Frontal cortex (tissue), 4 donors: ENCODE measurements around the gene METAP1D. TPM values are rescaled to one million over a fixed set of nuclear protein-coding genes. Genes with fewer than 3 reads are reported as not detected.
"Not testable (repeated sequence)": the region's sequence is repeated elsewhere in the genome, so short reads cannot be mapped to it uniquely, and the experiment has no call there.

Experiments
- DNase-seq, 2 donors: peaks; one replicate each; pipeline ENCODE4 v3.0.0; 2012; ENCODE audit warnings: low spot score in 2 of 2
- FAIRE-seq: peaks from 2 replicates; lab custom pipeline; 2012; peaks lifted over from hg19 to GRCh38; lab: Jason Lieb, UNC
- total RNA-seq: library from RNA; depleted of rRNA; stranded (reverse); fragments of >200 nt; gene quantifications from one replicate; pipeline ENCODE4 v1.2.3, GENCODE V29; 2014
- donor health status: control.
- donor health status: control.
- donor health status: control.

Gene METAP1D
- total RNA-seq, 1 donor from 2014 or later: 6.1 TPM

DNA sequence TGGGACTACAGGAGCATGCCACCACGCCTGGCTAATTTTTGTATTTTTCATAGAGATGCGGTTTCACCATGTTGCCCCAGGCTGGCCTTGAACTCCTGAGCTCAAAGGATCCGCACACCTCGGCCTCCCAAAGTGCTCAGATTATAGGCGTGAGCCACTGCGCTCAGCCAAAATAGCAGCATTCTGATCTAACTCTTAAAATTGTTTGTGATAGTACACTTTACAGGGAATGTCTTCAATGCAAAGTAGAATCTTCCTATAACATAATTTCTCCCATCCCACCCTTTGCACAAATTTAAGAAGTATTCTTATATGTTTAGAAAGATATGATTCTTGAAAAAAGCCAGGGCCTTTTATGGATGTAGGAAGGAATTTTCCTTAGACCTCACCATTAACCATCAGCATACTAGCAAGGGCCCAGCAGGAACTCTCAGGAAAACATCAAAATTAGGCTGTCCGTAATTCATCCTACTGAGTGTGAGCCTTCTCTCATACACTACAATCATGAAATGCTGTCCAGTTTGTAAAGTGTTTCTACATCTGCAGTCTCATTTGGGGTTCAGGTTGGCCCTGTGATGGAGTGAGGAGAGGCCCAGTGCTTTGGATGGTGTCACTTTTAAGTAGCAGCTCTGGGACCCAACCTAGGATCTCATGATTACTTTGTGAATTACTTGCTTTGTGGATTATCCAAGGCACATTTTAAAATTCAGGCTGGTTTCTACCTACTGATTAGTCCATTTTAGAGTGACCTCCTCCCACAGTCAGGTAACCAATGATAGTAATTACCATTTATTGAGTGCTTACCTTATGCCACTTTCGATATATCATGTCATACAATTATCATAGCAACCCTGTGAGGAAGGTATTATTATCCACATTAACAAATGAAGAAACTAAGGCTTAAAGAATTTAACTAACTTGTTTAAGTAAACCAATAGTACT is 48.1 kb downstream of the METAP1D start:
- no peak for DNase-seq
- no peak for FAIRE-seq

DNA sequence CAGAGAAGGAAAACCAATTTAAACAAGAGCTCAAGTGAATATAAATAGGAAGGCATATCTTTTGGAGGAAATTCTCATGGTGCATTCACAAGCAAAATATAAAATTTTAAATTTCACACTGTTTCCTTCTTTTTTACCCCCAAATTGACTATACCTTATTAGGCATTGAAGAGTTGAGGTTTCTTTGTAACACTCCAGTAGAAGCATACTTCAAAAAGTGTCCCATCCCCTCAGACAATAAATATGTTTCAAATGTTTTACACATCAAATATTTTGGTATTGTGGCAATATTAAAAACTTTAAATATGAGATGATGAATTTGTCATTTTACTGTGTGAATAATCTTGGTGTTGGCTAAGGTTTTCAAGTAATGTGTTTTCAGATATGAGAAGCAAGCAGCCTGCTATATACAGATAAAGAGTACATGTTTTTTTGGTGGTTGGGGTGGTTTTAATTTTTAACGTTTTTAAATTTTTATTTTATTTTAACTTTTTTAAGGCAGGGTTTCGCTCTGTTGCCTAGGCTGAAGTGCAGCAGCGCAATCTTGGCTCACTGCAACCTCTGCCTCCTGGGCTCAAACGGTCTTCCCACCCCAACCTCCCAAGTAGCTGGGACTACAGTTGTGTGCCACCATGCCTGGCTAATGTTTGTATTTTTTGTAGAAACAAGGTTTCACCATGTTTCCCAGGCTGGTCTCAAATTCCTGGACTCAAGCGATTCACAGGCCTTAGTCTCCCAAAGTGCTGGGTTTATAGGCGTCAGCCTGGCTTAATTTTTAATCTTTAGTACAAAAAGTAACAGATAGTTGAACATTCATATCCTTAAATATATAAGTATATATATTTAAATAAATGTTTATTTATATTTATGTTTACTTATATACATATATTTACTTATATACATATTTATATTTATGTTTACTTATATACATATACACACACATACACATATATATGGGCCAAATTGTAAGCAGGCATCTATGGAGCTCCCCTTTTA is 49.1 kb downstream of the METAP1D start:
- DNase-seq (no peak), FAIRE-seq (peak; percentile 39)

GRCh38 chr2:172049567-172050120 is 49.9 kb downstream of the METAP1D start:
- DNase-seq (no peak), FAIRE-seq (no peak)

DNA sequence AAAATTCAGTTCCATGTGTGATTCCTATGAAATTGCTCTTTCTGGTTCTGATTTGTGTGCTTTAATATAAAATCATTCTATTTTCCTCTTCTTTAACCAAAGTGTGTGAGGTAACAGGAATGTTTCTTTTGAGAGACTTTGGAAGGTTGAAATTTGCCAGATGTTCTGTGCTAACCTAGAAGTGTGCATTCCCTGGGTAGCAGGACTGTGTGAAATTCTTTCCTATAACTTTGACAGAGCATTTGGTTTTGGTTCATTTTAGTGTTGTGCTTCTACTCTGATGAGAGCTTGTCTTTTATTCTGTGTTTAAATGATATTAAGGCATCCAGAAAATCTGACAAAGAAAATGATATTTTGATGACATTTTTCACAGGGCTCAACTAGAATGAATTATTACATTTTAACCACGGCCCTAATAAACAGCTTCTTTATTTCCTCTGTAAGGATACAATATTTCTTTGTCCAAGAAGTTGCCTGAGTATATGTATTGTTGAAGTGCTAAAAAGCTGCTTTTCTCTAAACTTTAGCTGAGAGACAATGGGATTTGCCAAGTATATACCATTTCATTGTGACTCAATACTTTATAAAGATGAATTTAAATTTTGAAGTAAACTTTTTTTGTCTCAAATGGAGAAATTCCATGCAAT is 50.8 kb downstream of the METAP1D start:
- DNase-seq (no peak), FAIRE-seq (no peak)

DNA sequence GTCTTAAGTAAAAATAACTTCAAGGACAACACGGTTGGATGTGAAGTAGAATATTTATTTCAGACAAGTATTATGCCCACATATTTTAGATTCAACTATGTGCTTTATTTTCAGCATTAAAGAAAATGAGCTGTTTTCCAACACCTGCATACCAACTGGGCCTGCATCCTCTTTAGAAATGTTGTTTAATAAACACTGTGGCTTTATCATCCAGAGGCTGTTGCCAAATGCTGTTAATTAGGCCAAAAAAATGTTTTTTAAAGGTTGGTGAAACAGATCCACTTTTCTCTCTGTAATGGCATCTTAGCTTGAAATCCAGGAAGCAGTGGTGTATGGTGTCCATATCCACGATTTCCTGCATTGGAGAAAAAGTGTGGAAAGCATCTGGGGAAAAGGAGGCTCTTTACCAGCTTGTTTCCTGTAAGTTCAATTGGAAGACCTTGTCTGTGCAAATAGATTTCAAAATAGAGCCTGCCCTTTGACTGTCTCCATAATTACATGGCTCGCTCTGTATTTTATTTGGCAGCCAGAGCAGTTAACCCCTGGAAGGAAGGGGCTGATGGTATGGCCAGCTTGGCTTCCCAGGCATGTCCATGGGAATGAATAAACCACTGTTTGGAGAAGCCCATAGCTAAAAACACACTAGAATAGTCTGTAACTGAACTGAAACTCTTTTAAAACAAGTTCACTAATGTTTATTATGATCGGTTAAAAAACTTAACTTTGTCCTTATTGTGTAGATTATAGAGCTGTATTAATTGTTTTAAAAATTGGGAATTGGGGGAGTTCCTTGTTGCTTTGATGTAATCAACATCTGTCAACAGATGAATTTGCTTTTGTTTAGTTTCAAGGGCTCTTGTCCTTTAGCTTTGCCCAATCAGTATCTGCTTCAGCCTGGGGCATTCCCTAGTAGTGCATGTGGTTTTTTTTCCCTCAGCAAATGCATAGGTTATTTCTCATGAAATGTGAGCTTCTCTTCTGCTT is 52.5 kb downstream of the METAP1D start:
- FAIRE-seq: no peak
- DNase-seq: no peak

GRCh38 chr2:172053486-172053885 is 53.7 kb downstream of the METAP1D start:
- FAIRE-seq: no peak
- DNase-seq: no peak

- no peak for FAIRE-seq
- DNase-seq: no peak
Observed at GRCh38 chr2:172056293-172056692, 56.5 kb downstream of the METAP1D start.

GRCh38 chr2:172058660-172059059 is 58.9 kb downstream of the METAP1D start:
- FAIRE-seq (no peak), DNase-seq (no peak)

DNA sequence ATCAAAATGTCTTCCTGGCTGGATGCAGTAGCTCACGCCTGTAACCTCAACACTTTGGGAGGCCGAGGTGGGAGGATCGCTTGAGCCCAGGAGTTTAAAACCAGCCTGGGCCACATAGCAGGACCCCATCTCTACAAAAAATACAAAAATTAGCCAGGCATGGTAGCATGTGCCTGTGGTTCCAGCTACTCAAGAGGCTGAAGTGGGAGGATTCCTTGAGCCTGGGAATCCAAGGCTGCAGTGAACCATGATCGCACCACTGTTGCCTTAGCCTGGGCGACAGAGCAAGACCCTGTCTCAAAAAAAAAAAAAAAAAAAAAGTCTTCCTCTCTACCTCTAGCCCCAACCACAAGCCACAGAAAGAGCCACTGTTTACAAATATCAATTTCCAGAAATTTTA is 60.4 kb downstream of the METAP1D start:
- not testable (repeated sequence) for DNase-seq, FAIRE-seq

DNA sequence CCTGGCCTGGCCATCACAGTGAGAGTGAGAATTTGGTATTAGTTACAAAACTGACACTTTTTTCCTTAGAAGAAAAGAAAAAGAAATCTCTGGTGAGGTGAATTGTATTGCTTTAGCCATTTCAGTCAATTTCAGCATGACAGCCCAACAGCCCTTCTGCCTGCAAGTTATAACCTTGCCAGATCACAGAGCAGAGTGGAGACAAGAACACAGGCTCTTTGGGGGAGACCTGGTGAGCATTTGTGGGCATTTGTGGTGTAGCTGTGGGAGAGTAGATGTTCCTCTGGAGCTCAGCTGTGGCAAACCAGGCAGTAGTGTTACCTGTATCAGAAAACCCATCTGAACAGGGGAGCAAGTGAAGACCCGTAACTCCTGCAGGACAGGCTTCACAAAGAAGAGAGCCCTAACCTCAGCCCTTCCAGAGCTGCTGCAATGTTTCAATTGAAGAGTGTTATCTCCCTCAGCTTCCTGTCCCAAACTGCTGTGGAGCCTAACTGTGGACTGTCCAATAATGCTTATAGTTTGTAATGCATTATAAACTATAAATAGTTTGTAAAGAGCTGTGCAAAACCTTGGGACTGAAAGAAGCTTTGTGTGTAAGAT is 62.8 kb downstream of the METAP1D start:
- FAIRE-seq: no peak
- no peak for DNase-seq

- FAIRE-seq (no peak), DNase-seq (no peak)
Observed at GRCh38 chr2:172063446-172063845, 63.7 kb downstream of the METAP1D start.

DNA sequence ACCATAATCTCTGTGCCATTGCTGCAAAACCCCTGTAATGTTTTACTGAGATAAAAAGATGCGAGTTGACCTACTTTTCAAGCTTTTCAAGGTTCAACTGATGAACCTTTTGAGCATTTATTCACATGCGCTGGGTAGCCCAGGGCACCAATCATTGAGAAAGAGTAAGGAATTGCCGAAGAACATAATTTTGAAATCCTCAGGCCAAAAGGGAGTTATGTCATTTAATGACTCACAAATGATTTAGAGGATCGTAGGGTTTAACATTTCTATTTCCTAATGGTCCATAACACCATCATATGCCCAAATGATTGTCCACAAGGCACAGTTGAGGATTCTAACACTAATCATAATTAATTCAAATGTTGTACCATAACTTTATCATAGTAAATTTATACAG is 65.4 kb downstream of the METAP1D start:
- DNase-seq: no peak
- no peak for FAIRE-seq

DNA sequence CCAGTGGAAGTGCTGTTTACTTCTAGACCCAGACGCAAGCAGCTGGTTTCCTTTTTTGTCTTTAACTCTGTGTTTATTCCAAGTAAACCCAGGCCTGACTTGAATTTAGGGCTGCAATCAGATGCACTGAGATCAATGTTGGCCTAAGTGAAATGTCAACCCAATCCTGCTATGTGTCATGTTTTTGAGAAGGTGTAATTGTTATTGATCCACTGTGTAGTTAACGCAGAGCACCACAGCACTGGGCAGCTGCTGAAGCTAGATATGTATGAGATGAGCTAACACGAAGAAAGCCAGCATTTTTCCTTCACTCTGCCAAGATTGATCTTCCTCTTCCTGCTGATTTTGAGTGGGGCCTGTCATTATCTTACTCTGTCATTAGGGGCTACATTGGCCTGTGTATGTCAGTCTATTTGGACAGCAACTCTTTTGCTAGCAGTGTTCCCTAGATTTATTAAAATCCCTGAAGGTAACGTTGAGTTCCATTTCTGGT is 66.7 kb downstream of the METAP1D start:
- no peak for FAIRE-seq
- DNase-seq: no peak

GRCh38 chr2:172067905-172068304 is 68.2 kb downstream of the METAP1D start:
- not testable (repeated sequence) for DNase-seq, FAIRE-seq

GRCh38 chr2:172070936-172071335 is 71.2 kb downstream of the METAP1D start:
- no peak for DNase-seq
- no peak for FAIRE-seq

DNA sequence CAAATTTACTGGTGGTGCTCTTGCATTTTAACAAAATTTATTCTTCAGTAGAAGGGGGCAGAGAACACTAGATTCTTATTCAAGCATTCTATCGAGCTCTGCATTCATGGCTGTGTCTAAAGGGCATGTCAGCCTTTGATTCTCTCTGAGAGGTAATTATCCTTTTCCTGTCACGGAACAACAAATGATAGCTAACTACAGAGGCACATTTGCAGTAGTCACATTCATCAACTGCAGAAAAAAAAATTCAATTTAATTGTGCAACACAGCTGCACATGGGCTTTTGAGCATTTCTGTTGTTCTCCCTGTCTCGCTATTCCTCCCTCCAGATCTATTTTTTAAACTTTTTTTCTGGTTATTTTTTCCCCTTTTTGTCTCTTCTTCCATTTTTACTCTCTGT is 72.5 kb downstream of the METAP1D start:
- no peak for FAIRE-seq
- no peak for DNase-seq

DNA sequence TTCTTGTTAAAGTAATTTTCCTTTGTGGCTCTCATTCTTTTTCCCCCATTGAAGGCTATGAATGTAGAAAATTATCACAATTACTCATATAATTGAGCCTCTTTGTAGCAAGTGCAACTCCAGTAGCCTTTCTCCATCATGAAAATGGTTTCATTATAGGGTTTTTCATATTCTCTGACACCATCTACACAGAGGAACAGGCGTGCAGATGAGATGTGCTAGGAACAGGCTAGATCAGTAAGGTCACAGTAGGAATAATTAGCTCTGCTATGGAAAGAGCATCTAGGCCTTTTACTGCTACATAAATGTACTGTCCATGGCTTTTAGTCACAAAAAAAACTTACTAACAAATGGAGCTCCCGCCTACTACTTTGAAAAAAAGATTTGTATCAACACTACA is 73.0 kb downstream of the METAP1D start:
- FAIRE-seq (no peak), DNase-seq (no peak)

DNA sequence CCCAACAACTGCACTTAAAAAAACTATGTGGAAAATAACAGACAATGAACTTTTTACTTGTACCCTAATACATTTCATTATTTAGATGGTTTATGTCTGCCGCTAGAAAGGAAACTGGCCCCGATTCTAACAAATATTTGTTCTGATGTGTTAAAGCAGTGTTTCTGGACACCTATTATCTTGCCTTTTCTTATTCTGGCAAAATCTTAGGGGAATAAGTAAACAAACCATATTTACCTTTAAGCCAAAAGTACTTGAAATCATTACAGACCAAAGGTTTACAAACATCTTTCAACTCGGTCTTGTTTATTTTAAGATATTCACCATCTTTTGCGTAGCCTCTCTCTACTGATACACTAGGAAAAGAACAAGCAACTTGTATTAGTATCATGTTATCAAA is 73.8 kb downstream of the METAP1D start:
- no peak for FAIRE-seq
- no peak for DNase-seq
